KOPT-K1 (cell line): ENCODE data around the gene IP6K2.

Experiments
- H3K27ac ChIP-seq: fragments of 200-600 bp; sonication (generic); 2 replicates; pipeline ENCODE4 v1.5.1; 2016; ENCODE audit warnings: antibody characterized with exemption, mild to moderate bottlenecking, low read depth, low read length; ENCODE audit not compliant: poor library complexity, severe bottlenecking
- H3K36me3 ChIP-seq: fragments of 200-600 bp; sonication (generic); 2 replicates; pipeline ENCODE4 v1.5.1; 2017; ENCODE audit warnings: antibody characterized with exemption, mild to moderate bottlenecking, low read length, moderate library complexity; ENCODE audit not compliant: insufficient read depth
- H3K9me3 ChIP-seq: fragments of 200-600 bp; sonication (generic); 2 replicates; pipeline ENCODE4 v1.5.1; 2017; ENCODE audit warnings: antibody characterized with exemption, low read length, mild to moderate bottlenecking; ENCODE audit not compliant: insufficient read depth, poor library complexity, severe bottlenecking

IP6K2 gene

DNA sequence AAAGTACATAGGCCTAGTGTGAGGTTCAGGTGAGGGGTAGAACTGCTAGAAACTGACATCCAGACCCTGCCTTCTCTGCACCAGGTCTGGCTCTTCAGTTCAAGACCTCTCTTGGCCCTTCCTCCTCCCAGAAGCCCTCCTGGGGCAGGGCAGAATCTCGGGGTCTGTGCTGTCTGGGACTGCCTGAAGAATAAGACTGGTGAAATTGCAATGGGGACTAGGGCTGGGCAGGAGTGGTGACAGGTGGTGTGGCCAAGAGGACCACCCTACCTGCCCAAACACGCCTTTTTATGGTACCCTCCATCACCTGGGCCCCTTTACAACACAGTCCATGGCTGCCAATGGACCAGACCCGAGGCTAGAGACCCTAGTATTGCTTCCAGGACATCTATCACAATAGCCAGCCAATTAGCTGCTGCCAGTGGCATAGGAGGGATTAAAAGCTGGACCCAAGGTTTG lies 29.8 kb downstream of the IP6K2 start:
- H3K36me3 ChIP-seq = peaks cover 66% of the 10 kb centered on the region
- H3K27ac ChIP-seq = no peak overlapping the region
- H3K9me3 ChIP-seq = no peaks in the 10 kb centered on the region

DNA sequence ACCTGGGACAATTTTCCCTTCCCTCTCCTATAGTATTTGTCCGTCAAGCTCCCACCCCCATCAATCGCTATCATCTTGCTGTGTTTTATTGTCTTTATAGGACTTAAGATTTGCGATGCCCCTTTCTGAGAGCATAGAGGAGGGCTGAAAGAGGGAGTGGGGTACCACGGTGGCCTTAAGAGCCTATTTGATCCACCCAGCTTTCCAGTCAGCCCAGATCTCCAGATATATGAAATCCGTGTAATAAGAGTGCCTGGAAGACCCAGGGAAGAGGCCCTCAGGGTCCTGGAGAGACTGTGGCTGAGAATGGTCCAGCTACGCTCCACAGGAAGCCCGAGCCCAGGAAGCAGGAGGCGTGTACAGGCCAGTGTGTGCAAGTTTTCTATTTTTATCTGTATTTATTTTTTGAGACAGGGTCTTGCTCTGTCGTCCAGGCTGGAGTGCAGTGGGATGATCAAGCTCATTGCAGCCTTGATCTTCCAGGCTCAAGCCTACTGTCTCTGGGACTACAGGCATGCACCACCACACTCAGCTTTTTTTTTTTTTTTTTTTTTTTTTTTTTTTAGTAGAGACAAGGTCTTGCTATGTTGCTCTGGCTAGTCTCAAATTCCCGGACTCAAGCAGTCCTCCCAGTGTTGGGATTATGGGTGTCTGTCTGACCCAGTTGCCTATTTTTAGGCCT lies 30.3 kb downstream of the IP6K2 start:
- Histone ChIP-seq H3K9me3 (no peaks in the 10 kb centered on the region), H3K36me3 (peaks cover 66% of the 10 kb centered on the region), H3K27ac (no peak overlapping the region)

DNA sequence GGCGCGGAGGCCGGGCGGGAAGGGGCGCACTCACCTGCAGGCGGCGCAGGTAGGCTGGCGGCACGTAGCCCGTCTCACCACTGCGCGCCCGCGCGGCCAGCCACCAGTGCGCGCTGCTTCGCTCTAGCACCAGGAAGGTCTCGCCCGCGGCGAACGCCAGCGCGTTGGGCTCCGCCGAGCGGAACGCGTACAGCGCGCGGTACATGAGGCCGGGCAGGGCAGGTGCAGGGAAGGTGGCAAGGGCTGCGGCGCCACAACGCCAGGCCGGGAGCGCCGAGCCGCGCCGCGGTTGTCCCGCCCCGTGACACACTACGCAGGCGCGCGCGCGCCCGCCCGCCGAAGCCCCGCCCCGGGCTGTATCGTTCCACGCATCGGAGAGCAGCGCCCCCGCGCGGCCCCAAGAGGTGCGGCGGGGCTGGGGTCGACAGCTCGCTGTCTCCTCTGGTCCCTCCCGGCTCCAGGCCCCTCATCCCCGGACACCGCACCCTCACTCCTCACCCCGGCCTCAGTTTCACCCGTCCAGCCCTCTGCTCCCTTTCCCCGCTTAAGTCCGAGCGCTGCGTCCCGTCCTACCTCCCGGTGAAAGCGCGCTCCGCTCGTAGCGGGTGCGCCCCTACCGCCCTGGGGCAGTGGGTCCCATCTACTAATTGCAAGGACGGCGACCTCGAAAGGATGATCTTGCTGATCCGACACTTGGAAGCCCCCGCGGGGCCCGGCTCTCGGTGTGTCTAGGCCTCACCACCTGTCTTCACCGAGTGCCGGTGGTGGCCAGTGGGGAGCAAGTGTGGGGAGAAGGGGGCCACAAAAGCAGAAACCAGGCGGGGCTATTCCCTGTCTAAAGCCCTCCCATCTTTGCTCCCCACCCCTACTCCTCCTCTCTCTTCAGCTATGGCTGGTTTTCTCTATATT lies 31.2 kb downstream of the IP6K2 start, which contains the start of gene NCKIPSD:
TSS of gene NCKIPSD (minus strand) at position 313 of the 909 bp plus-strand sequence. CDS start at position 205, 108 bp downstream.
- H3K9me3 ChIP-seq = no peaks in the 10 kb centered on the region
- peak within 1 kb of the TSS; percentile 76 for H3K27ac ChIP-seq
- H3K36me3 ChIP-seq = peaks cover 66% of the 10 kb centered on the region

DNA sequence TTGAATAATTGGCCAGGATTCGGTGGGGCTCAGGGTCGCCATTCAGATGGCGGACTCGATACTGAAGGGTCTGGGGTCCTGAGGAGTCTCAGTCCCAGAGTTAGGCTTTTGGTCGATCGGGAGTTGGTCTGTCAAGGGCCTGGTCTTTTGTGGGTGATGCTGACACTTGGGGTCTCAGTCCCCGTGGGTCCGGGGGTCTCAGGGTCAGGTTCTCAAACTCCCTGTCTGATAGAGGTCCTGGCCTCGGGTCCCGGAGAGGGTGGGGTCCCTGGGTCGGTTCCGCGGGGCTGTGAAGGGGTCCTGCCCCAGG lies 31.8 kb downstream of the IP6K2 start:
- Histone ChIP-seq H3K9me3 (no peaks in the 10 kb centered on the region), H3K36me3 (peaks cover 66% of the 10 kb centered on the region), H3K27ac (peak overlapping the region; percentile 76)

DNA sequence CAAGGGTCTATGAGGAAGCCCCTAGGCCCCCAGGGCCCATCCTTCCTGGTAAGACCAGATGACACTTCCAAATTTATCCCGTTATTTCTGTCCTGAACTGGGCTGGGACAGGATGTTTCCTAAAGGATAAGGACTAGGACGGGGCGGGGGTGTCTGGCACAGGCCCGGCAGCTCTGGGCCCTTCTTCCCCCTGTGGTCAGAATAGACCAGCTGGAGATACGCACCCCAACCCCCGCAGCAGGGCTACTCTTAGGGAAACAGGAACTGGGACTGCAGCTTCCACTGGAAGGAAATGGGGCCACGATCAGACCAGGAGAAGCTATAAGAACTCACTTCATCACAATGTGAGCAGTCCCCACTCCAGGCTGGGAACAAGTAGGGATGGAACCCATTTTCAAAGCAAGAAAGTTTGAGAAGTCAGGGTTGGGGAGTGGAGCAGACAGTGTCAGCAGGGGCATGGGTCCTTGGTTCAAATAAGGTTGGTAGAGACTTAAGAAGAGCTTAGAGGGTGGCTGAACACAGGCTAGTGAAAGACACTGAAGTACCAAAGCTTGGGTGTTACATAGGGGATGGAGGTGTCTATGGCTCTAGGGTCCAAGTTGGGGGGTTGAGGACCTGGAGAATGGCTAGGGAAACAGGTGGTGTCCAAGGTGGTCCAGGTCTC lies 32.4 kb downstream of the IP6K2 start:
- H3K27ac ChIP-seq = peak overlapping the region; percentile 76
- H3K36me3 ChIP-seq = peaks cover 66% of the 10 kb centered on the region
- H3K9me3 ChIP-seq = no peaks in the 10 kb centered on the region

DNA sequence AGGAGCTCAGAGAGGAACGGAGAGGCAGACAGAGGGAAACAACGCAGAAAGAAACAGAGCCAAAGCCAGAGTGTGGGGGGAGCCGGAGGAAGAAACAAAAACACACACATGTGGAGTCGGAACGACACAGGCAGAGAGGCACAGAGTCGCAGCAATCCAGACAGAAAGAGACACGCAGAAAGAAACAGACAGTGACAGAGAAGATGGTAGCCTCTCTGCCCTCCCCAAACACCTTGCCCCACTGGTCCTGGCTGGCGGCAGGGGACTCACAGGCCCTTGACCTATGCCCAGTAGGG lies 33.0 kb downstream of the IP6K2 start:
- H3K27ac ChIP-seq = no peak overlapping the region
- H3K9me3 ChIP-seq = no peaks in the 10 kb centered on the region
- H3K36me3 ChIP-seq = peaks cover 66% of the 10 kb centered on the region

DNA sequence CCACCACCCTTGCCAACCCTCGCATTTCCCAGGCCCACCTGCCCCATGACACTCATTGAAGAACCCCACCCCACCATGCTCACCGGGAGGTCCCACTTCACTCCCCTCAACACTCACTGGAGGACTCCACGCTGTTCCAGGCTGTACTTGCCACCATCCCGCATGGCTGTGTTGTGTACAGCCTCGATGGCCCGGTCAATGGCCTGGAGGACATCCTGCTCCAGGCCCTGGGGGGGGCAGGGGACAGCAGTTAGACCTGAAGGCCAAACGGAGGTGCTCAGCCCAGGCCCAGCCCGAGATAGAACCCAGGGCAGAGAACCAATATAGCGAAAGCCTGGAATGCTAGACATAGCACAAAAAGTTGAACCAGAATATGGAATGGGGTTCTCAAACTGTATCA lies 34.2 kb downstream of the IP6K2 start:
- peaks cover 66% of the 10 kb centered on the region for H3K36me3 ChIP-seq
- no peaks in the 10 kb centered on the region for H3K9me3 ChIP-seq
- H3K27ac ChIP-seq = no peak overlapping the region

DNA sequence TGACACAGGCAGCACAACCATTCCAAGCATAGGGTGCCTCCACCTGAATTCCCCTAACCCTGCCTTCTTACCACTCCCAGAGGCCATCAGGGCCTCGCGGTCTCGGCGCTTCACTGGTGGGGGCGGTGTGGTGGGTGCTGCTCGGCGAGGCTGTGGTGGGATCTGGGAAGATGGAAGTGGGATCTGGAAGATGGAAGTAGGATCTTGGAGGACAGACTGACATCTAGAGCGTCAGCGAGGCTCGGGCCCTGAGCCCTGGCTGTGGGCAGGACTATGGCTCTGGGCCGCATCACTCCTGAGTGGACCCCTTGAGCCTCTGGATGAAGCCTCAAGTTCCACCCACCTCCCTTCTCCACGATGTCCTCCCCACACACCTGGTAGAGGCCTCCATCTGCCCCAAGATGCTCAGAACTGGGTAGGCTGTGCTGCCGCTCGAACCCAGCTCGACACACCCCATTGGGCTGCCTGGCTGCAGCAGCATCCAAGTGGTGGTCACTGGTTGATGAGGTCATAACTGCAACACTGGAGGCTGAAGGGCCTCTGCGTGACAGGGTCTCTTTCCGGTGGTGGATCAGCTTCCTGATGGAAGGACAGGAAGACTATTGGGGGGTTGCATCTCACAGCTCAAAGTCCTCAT lies 34.9 kb downstream of the IP6K2 start:
- Histone ChIP-seq H3K36me3 (peaks cover 66% of the 10 kb centered on the region), H3K9me3 (no peaks in the 10 kb centered on the region), H3K27ac (no peak overlapping the region)

DNA sequence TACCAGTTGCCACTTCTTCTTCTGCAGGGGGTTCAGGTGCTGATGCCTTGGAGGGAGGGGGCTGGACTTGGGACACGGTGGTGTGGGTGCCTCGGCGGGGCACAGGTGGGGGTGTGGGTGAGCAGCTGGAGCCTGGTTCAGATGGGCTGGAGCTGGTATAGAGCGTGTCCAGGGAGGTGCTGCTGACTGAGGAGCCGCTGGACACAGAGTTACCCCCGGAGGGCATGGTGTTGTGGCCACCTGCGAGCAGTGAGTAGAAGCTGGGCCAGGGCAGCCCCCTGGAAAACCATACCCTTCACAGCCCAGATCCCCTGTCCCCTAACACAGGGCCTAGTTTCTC lies 35.5 kb downstream of the IP6K2 start:
- Histone ChIP-seq H3K36me3 (peaks cover 70% of the 10 kb centered on the region), H3K27ac (no peak overlapping the region), H3K9me3 (no peaks in the 10 kb centered on the region)

DNA sequence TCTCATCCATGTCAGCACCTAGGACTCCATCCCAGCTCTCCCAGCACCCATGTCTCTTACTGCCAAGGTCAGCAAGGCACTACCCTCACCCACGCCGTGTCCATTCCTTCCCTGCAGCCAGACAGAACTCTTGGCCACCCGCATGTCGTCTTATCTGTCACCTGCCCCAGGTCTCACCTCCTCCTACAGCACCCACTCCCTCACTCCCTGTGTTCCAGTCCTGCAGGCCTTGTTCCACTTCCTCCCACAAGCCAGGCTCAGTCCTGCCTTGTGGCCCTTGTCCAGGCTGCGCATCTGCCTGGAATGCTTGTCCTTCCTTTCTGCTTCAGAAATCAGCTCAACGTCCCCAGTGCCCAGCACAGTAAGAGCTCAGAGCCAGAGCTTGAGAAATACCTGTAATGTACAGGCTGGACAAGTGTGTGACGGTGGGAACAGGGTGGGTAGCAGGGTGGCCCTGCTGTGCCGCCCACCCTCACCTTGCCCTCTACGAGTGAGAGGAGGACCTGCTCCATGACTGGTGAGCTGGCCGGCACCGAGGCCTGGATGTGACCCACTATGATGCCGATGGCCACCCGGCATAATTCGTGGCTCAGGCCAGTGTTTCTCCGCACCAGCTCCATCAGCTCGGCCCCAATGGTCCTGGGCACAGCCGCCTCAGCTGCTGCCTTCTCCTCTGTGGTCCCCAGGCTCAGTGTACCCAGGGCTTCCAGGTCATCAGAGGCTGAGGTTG lies 36.0 kb downstream of the IP6K2 start:
- no peak overlapping the region for H3K27ac ChIP-seq
- no peaks in the 10 kb centered on the region for H3K9me3 ChIP-seq
- peaks cover 75% of the 10 kb centered on the region for H3K36me3 ChIP-seq

DNA sequence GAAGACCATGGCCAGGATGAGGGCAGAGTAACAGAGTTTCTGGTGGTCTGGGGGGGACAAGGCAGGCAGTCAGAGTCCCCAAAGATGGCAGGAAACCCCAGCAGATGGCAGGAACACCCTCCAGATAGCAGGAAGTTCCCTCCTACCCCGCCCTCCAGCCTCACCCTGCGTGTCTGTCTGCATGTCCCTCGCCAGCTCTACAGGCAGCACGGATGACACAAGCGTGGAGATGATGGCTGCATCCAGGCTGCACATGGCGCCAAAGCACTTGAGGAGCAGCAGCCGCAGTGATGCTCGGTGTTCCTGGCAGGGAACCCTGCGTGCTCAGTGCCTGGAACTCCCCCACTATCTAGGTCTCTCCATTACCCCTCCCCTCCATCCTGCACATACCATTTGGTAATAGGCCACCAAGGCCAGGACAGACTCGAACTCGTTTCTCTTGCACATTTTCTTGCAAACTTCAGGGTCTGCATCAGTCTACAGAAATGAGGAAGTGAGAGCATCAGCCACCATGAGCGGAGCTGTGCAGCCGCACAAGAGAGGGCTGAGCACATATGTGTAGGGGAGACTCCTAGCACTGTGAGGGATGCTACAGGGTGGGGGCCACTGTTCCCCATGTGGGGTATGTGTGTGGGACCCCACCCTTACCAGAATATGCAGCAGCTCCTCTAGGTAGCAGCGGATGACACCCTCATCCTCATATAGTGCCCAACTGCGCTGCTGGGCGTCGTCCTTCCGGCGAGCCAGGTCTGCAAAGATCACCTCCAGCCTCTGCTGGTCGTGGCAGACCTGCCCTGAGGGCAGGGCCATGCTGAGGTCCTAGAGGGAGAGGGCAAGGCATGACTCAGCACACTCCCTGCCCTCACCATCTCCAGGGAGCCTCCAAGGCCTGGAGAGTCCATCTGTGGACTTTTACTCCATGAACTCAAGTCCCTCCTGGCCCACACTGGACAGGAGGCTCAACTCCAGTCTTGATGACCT lies 37.3 kb downstream of the IP6K2 start:
- Histone ChIP-seq H3K36me3 (peaks cover 86% of the 10 kb centered on the region), H3K9me3 (no peaks in the 10 kb centered on the region), H3K27ac (no peak overlapping the region)

DNA sequence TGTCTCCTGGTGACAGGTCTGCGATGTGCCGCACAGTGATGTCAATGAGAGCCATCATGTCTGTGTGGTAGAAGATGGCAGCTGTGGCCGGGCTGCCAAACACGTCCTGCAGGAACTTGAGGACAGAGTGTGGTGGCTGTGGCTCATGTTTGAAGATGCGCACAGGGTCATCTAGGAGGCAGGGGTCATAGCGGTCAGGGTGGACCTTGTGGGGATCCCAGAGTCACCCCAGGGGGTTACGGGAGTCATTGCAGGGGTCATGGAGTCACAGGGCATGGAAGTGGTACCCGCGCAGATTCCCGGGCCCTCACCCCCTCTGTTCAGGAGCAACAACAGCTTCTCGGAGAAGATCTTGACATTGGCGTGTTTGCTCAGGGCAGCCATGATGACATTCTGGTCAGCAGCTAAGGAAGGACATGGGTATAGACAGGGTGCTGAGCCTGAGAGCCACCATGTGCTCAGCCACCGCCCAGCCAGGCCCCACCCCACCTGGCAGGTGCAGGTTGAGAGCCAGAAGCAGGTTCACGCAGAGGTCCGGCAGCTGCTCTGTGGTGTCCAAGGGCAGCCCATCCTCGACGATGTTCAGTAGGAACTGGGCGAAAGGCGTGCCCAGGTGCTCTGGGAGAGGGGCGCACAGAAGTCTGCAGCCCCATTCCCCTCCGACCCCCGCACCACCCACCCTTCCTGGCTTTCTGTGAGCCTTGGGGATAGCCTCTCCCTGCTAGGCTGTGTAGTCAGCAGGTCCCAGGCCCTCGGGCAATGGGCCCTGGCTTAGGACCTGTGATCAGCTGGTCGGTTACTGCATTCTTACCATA lies 38.2 kb downstream of the IP6K2 start:
- H3K9me3 ChIP-seq = no peaks in the 10 kb centered on the region
- peaks cover 95% of the 10 kb centered on the region for H3K36me3 ChIP-seq
- H3K27ac ChIP-seq = no peak overlapping the region

DNA sequence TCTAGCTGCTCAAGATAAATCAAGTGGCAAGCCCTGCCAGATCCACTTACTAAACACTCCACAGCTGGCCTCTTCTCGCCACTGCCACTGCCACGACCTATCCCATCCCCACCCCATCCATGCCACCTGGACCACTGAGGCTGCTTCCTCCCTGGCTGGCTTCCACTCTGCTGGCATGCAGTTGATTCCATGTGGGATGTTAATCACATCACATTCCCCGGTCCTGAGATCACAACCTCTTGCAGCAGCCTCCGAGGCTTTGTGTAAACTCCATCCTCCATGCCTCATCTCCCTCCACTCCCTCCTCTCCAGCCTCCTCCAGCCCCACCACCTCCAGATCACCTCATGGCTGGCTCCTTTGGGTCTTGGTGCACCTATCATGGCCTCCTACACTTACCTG lies 39.0 kb downstream of the IP6K2 start:
- H3K9me3 ChIP-seq = no peaks in the 10 kb centered on the region
- H3K36me3 ChIP-seq = peaks cover 92% of the 10 kb centered on the region
- H3K27ac ChIP-seq = no peak overlapping the region
